GM12873 (cell line): ENCODE results near the gene B3GALT4.

Experiments
- CTCF ChIP-seq: IDR thresholded peaks from 2 replicates; pipeline ENCODE4 v1.5.1; 2012; ENCODE audit warnings: low read depth, mild to moderate bottlenecking, moderate library complexity, low read length, control low read depth; ENCODE audit not compliant: insufficient read depth; ENCODE audit errors: missing control alignments

B3GALT4 gene

GRCh38 chr6:33321227-33321626, 44.3 kb downstream of the B3GALT4 start:
- TF ChIP-seq CTCF, result no peak

DNA sequence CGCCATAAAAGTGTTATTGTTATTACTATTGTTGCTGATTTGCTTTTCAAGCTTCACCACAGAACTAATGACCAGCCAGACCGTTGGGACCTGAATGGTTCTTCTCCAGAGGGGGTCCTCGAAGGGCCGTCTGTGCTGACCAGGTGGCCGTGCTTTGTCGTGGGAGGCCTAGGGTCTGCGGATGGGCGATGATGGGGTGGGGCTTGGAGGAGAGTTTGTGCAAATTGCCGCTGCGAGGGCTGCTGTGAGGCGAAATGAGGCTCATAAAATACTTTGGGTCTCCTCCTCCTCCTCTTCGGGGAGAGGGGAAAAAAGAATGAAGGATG, 46.7 kb downstream of the B3GALT4 start:
- TF ChIP-seq CTCF, result no peak

DNA sequence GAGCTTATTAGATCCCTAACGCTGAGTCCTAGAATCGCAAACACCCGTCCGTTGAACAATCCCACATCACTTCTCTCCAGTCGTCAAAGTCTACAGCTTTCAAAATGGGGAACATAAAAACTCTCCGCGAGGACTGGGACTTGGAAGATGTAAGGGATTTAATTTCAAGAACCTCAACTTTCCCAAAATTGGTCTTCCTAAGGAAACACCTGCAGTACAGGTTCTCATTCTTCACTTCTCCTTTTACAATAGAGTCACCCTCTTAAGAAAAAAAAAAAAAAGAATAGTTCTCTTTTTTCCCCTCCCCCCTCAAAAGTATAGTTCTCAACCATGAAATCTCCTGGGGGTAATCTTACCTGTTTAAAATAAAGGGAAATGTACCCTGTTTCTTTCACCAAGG, 47.2 kb downstream of the B3GALT4 start:
- no peak for TF ChIP-seq CTCF
